EL (cell line): ENCODE data around the gene CLEC18B.
A peak's percentile ranks its signal among the peaks of the same experiment; 100 is the strongest.
"Not testable (repeated sequence)": the region's sequence is repeated elsewhere in the genome, so short reads cannot be mapped to it uniquely, and the experiment has no call there.

ENCODE experiments used
- DNase-seq: peaks from one replicate; pipeline ENCODE4 v3.0.0-alpha.2; 2016

The CLEC18B gene

GRCh38 chr16:74420612-74421481, at the start of gene CLEC18B:
CLEC18B (minus strand) TSS chr16:74421478; CDS start chr16:74421270, 208 bp downstream.
- DNase-seq: not testable (repeated sequence)

GRCh38 chr16:74469946-74470478, 48.7 kb upstream of the CLEC18B start:
- no peak for DNase-seq

- DNase-seq: no peak
Observed at GRCh38 chr16:74468807-74469525, 47.7 kb upstream of the CLEC18B start.

DNA sequence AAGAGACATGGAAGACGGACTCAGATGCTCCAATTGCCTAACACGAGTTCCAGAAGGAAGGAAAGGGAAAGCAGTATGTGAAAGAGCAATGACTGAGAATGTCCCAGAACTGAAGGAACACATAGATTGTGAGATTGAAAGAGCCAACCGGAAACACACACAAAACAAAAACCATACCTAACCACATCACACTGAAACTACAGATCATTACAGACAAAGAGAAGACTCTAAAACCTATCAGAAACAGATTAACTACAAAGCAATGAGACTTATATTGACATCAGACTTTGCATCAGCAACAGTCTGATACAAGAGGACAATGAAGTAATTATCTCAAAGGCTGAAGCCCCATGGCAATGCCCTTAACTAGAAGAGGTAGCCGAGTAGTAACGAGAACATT, 45.6 kb upstream of the CLEC18B start:
- no peak for DNase-seq

- DNase-seq: no peak
Observed at GRCh38 chr16:74465851-74466685, 44.8 kb upstream of the CLEC18B start.

DNA sequence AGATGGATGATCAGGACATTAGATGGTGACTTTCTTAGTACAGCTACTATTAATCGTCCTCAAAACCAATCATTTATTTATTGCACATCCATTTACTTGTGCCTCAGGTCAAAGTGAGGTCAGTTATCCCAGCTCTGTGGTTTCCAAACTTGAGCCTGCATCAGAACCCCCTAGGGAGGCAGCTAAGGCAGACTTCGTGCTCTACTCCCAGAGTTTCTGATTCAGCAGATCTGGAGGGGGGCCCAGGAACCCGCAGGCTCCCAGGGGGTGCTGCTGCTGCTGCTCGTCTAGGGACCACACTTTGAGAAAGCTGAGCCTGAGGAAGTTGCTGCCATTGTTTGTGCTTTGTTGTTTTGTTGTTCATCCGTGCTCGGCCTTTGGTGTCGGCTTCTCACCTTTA, 44.0 kb upstream of the CLEC18B start:
- DNase-seq: no peak

GRCh38 chr16:74463888-74464287, 42.6 kb upstream of the CLEC18B start:
- DNase-seq: no peak

GRCh38 chr16:74462361-74462760, 41.1 kb upstream of the CLEC18B start:
- peak; percentile 9 for DNase-seq

- DNase-seq: no peak
Observed at GRCh38 chr16:74461826-74462225, 40.5 kb upstream of the CLEC18B start.

DNA sequence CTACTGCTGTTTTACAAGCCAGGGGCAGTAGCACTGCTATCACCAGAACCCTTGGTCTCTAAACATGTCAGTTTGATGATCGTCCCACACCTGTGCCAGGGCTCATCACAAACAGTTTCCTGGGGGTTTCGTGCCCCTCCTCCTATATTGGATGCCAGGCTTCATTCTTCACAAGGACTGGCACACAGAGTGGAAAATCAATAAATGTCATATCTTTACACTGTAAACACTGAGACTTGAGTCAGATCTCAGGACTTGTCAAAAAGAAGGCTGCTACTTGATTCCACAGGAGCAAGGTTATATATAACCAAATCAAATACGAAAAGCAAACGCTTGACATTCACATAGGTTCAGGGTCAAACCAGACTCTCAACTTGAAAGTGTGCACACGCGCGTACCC, 39.3 kb upstream of the CLEC18B start:
- no peak for DNase-seq

DNA sequence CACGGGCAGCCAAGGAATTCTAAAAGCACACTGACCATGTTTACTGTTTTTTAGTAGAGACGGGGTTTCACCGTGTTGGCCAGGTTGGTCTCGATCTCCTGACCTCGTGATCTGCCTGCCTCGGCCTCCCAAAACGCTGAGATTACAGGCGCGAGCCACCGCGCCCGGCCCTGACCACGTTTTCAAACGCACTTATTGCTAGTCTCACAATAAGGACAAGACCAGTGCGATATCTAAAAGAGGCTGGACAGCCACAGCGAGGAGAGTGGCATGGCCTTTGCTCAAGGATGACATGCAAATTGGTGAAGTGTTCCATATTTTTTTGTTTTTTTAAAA, 35.0 kb upstream of the CLEC18B start:
- DNase-seq: no peak

DNA sequence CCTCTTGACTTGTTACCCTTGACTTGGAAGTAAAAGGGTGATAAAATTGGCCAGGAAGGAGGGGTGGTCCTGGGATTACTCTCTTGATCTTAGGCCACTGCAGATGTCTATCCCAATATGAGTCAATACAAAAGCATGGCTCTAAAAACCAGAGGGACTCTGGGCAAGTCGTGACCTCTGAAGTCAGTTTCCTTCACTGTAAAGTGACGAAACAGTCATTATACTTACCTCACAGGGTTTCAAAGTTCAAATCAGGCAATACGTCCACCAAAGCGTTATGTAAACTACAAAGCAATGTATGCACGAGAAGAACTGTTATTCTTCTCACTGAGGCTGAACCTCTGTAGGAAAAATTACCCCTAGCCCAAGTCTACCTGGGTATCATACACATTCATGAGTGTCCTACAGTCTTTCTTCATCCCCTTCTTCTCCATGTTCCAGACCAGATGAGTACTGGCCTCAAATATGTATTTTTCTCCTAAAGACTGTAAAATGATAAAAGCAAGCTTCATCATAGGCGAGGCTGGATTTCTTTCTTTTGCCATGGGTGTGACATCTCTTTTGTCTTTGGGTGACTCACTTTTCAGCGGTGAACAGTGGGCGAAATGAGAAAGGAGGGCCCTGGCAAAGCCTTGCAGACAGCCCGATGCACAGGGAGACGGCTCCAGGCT, 34.5 kb upstream of the CLEC18B start:
- DNase-seq: peak; percentile 63

- DNase-seq: no peak
Observed at GRCh38 chr16:74455213-74455612, 33.9 kb upstream of the CLEC18B start.

DNA sequence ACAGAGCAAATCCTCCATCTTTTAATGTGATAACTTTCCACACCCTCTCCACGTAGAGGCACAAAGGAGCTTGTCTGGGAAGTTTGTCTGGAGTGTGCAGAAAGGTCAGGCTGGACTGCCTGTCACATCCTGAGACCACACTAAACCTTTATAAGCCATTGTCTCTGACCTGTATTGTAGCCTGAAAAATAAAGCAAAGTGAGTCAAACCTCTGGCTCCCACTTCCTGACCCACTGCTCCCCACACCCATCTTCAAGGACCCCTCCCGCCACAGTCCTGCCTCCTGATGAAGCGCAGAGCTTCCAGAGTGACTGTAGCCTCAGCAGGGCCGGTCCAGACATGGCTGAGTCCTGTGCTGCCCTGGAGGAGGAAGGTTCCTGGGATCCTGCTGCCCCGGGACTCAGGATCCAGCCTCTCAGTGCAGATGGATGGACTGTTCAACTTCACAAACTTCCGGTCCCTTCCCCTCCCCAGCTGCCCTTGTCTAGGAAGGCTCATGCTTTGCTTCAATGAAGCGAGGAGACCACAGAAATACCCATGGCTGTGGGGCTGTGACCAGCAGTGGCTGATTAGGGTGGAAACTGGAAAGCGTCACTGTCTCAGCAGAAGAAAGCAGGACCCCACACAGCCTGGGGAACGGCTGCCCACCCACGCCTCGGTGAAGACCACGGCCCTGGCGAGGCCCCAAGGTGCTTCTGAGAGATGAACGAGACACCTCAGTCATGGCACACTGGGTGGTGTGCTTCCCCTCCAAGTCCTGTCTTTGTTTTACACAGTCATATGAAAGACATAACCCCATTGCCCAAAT, 30.9 kb upstream of the CLEC18B start:
- DNase-seq: no peak

- no peak for DNase-seq
Observed at GRCh38 chr16:74450967-74451760, 29.9 kb upstream of the CLEC18B start.

GRCh38 chr16:74450236-74450635, 29.0 kb upstream of the CLEC18B start:
- DNase-seq: no peak

DNA sequence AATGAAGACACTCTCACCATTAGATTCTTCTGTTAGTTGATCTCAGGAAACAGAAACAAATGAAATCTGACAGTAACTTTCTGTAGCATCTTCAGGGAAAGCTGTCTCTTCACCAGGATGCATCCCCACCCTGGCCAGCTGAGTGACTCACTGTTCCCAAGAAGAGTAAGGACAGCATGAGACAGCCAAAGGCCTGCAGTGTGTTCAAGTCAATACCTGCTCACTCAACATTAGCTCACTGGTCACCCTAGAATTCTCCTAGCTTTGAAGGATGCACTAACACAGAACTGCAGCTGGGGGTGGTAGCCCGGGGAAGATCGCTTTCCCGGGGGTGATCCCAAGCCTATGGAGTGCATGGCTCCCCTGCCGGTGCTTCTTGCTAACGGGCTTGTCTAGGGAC, 28.2 kb upstream of the CLEC18B start:
- DNase-seq: peak; percentile 85

GRCh38 chr16:74448990-74449389, 27.7 kb upstream of the CLEC18B start:
- DNase-seq: peak; percentile 96

DNA sequence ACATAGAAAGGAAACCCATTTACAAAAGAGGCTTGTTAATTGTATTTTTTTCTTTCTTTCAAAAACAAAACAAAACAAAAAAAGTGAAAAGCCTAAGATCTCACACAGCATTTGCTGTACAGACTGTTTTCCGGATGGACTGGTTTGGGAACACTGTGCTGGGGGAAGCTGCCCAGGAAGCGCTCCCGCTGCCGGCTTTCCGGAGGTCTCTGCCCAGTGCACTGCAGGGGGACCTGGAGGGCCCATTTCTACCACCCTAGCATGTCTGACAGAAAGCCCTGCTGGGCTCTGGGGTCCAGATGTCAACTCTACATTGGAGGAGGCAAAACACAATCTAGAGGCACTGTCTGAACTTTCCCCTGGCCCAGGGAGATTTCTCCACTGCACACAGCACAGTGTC, 26.3 kb upstream of the CLEC18B start:
- DNase-seq: no peak

GRCh38 chr16:74446866-74447265, 25.6 kb upstream of the CLEC18B start:
- DNase-seq: no peak
